Type B pancreatic cell (in vitro differentiated cells): ENCODE data around the gene PNMA6F. TPM values are rescaled to one million over a fixed set of nuclear protein-coding genes. Genes with fewer than 3 reads are reported as not detected.
A peak's percentile ranks its signal among the peaks of the same experiment; 100 is the strongest.
"Not testable (repeated sequence)": the region's sequence is repeated elsewhere in the genome, so short reads cannot be mapped to it uniquely, and the experiment has no call there.

ENCODE experiments used
- DNase-seq: peaks from one replicate; pipeline ENCODE4 v3.0.0; 2021; ENCODE audit warnings: mixed read lengths; ENCODE audit not compliant: unreplicated experiment; ENCODE audit errors: extremely low spot score
- H3K27ac Mint-ChIP-seq: 2 replicates; pipeline ENCODE4 v1.8.0; 2021; ENCODE audit warnings: mild to moderate bottlenecking, mixed read lengths
- H3K27me3 Mint-ChIP-seq: 2 replicates; pipeline ENCODE4 v1.8.0; 2021; ENCODE audit warnings: mixed read lengths
- H3K36me3 Mint-ChIP-seq: 2 replicates; pipeline ENCODE4 v1.8.0; 2021; ENCODE audit warnings: mixed read lengths
- H3K4me1 Mint-ChIP-seq: one replicate; pipeline ENCODE4 v1.8.0; 2021; ENCODE audit warnings: mixed read lengths; ENCODE audit not compliant: unreplicated experiment
- H3K4me3 Mint-ChIP-seq: 2 replicates; pipeline ENCODE4 v1.8.0; 2021; ENCODE audit warnings: mild to moderate bottlenecking, mixed read lengths
- H3K9me3 Mint-ChIP-seq: 2 replicates; pipeline ENCODE4 v1.8.0; 2021; ENCODE audit warnings: mixed read lengths
- total RNA-seq: library from RNA; stranded (reverse); gene quantifications from 2 replicates; pipeline ENCODE4 v1.2.1, GENCODE V29; 2021; ENCODE audit warnings: low replicate concordance
- TF ChIP-seq, protein P1 (sequence below): fragments of 200-600 bp; sonication (generic); conservative IDR thresholded peaks from 2 replicates; pipeline ENCODE4 v1.5.0; 2021; ENCODE audit warnings: antibody characterized with exemption, mild to moderate bottlenecking

PNMA6F gene
- total RNA-seq, 1 donor from 2014 or later = not detected

DNA sequence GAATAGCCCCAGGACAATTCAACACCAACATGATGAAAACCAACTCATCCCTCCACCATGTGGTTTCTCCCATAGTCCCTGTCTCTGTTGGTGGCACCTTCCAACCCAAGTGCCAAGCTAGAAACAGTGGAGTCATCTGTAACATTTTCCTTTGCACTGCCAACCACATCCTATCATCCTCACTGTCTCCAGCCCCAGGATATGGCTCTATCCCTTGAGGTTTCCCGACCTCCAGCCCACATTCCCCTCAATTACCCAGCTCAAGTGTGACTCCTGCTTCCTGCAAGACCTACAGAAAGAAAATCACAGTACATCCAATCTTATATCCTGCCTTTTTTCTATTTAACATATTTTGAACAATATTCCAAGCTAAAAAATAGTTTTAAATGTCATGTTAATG is 24.2 kb downstream of the PNMA6F start:
- peaks cover 11% of the 10 kb centered on the region for H3K9me3 Mint-ChIP-seq
- H3K4me1 Mint-ChIP-seq = no peaks in the 10 kb centered on the region
- H3K36me3 Mint-ChIP-seq = no peaks in the 10 kb centered on the region
- peaks cover 15% of the 10 kb centered on the region for H3K27me3 Mint-ChIP-seq
- H3K27ac Mint-ChIP-seq = no peak overlapping the region
- DNase-seq = peak; percentile 24
- TF ChIP-seq, protein P1, sequence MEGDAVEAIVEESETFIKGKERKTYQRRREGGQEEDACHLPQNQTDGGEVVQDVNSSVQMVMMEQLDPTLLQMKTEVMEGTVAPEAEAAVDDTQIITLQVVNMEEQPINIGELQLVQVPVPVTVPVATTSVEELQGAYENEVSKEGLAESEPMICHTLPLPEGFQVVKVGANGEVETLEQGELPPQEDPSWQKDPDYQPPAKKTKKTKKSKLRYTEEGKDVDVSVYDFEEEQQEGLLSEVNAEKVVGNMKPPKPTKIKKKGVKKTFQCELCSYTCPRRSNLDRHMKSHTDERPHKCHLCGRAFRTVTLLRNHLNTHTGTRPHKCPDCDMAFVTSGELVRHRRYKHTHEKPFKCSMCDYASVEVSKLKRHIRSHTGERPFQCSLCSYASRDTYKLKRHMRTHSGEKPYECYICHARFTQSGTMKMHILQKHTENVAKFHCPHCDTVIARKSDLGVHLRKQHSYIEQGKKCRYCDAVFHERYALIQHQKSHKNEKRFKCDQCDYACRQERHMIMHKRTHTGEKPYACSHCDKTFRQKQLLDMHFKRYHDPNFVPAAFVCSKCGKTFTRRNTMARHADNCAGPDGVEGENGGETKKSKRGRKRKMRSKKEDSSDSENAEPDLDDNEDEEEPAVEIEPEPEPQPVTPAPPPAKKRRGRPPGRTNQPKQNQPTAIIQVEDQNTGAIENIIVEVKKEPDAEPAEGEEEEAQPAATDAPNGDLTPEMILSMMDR = no peak
- H3K4me3 Mint-ChIP-seq = no peak overlapping the region

DNA sequence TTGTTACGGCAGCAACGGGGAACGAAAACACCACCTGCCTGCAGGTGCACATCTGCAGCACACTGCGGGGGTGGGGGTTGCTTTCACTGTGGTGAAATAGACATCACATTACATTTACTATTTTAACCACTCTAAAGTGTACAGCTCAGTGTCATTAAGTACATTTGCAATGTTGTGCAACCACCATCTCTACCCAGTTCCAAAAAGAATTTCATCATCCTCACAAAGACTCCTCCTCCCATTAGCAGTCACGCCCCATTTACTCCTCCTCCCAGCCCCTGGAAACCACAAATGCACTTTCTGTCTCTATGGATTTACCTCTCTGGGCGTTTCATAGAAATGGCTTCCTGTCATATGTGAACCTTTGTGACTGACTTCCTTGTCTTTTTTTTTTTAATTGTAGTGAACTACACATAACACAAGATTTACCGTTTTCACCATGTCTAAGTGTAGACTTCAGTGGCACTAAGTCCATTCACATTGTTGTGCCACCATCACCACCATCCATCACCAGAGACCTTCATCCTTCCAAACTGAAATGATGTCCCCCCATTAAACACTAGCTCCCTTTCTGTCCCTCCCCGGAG is 28.0 kb downstream of the PNMA6F start:
- H3K9me3 Mint-ChIP-seq = peaks cover 11% of the 10 kb centered on the region
- H3K27me3 Mint-ChIP-seq, DNase-seq, H3K27ac Mint-ChIP-seq, H3K4me3 Mint-ChIP-seq, H3K36me3 Mint-ChIP-seq, H3K4me1 Mint-ChIP-seq: not testable (repeated sequence)

DNA sequence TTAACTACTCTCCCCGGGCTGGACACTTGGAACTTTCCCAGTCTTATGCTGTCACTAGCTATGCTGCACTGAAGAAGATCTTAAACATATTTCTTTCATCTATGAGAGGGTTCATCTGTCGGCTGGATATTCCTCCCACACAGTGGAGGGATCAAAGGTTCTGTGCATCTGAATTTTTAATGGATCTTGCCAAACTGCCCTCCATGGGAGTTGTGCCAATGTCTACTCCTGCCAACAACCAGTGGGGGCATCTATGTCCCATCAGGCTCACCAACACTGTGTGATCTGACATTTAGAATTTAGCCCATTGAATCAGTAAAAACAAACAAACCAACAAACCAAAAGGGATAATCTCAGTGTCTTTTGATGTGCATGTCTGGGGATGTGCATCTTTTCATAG is 32.8 kb downstream of the PNMA6F start:
- not testable (repeated sequence) for DNase-seq

DNA sequence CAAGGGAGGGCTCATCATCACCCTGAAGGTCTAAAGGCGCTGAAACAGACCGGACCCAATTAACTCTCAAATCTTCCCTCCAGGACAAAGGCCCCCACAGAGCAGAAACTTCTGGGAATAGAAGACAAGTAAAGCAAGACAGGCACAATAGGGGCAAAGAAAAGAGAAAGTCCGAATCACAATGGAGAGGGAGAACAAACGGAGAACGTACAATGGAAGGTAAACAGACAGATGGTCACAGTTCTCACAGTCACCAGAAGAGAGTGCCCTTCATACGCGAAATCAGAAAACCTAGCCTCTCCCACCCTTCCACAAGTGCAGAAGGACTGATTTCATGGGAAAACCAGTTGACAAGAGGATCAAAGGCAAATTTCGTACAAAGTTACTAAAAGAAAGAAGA is 35.9 kb downstream of the PNMA6F start:
- not testable (repeated sequence) for H3K4me1 Mint-ChIP-seq, H3K9me3 Mint-ChIP-seq, H3K36me3 Mint-ChIP-seq, H3K27me3 Mint-ChIP-seq, H3K27ac Mint-ChIP-seq, DNase-seq, H3K4me3 Mint-ChIP-seq

More for the DNA sequence above, 32.8 kb downstream of the PNMA6F start:
- not testable (repeated sequence) for H3K9me3 Mint-ChIP-seq, H3K4me1 Mint-ChIP-seq, H3K36me3 Mint-ChIP-seq, H3K4me3 Mint-ChIP-seq, H3K27me3 Mint-ChIP-seq, H3K27ac Mint-ChIP-seq

DNA sequence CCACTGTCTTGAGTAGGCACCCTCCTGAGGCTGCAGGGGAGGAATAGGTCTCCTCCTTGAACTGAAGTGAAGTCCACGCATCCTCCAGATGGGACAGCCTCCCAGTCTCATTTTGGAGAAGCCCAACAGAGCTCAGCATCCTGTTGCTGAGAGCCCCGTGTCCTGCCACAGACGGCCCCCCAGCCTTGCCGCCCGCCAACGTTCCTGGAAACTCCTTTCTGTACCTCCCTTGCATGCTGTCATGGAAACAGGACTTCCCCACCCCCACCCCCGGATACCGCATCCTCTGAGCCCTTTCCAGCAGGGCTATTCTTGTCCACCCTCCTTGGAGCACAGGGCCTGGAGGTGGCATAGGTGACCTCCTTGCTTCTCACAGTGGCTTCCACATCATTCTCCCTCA is 37.6 kb downstream of the PNMA6F start:
- not testable (repeated sequence) for H3K27ac Mint-ChIP-seq, H3K27me3 Mint-ChIP-seq, H3K4me1 Mint-ChIP-seq, H3K4me3 Mint-ChIP-seq, H3K9me3 Mint-ChIP-seq, DNase-seq, H3K36me3 Mint-ChIP-seq

DNA sequence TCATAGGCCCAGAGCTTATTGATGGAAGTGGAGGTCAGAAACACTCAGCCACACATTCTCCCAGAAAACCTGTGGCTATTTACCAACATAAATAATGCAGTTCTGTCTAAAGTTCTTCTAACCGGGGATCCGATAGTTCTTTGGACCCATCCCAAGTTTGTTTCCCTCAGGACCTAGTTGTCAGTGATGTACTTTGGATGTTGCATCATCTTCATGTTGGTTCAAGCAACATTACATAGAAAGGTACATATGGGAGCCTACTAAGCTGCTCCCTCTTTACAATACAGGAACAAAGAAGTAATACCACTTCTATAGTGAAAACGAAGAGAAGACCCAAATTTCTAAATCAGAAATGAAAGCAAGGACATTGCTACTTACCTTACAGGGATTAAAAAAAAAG is 39.8 kb downstream of the PNMA6F start:
- not testable (repeated sequence) for DNase-seq, H3K36me3 Mint-ChIP-seq

DNA sequence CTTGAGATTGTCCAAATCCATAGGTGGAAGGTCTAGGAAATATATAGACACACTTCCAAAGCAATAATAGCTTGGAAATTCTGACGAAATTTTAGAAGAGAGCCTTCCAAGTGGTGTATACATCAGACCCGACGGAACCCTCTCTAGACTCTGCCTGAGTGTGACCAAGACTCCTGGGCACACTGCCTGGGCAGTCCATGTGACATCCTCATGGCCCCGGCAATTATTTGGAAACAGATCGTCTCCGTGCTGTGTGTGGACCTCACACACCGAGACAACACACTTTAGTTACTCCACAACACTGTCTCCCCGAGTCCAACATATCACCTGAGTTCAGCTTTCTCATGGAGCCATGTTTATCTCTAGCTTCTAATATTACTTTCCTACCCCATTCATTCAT is 42.3 kb downstream of the PNMA6F start:
- H3K27me3 Mint-ChIP-seq, H3K4me3 Mint-ChIP-seq, H3K4me1 Mint-ChIP-seq, H3K36me3 Mint-ChIP-seq, DNase-seq, H3K9me3 Mint-ChIP-seq, H3K27ac Mint-ChIP-seq: not testable (repeated sequence)

More for the DNA sequence above, 39.8 kb downstream of the PNMA6F start:
- not testable (repeated sequence) for H3K27ac Mint-ChIP-seq, H3K27me3 Mint-ChIP-seq, H3K4me1 Mint-ChIP-seq, H3K9me3 Mint-ChIP-seq, H3K4me3 Mint-ChIP-seq

DNA sequence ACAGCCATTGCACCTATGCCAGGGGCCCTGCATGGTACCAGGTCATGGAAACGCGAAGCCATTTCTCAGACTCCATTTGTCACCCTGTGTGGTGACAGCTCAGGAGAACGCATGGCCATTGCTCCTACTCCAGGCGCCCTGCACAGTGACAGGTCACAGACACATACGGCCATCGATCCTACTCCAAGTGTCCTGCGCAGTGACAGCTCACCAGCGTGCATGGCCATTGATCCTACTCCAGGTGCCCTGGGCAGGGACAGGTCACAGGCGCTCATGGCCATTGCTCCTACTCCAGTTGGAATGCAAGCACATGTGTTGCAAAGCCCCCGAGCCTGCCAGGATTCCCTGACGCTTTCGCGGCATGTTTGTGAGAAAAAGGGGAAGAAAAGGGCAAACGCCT is 45.5 kb downstream of the PNMA6F start:
- H3K36me3 Mint-ChIP-seq, H3K4me1 Mint-ChIP-seq, H3K27ac Mint-ChIP-seq, H3K9me3 Mint-ChIP-seq, H3K27me3 Mint-ChIP-seq, H3K4me3 Mint-ChIP-seq, DNase-seq: not testable (repeated sequence)

DNA sequence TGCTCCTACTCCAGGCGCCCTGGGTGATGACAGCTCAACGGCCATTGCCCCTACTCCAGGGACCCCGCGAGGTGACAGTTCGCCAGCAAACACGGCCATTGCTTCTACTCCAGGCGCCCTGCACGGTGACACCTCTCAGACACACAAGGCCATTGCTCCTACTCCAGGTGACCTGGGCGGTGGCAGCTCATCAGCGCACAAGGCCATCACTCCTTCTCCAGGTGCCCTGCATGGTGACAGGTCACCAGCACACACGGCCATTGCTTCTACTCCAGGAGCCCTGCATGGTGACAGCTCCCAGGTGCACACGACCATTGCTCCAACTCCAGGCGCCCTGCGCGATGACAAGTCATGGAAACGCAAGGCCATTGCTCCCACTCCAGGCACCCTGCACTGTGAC is 46.1 kb downstream of the PNMA6F start:
- H3K9me3 Mint-ChIP-seq, H3K27me3 Mint-ChIP-seq, H3K4me1 Mint-ChIP-seq, H3K27ac Mint-ChIP-seq, DNase-seq, H3K36me3 Mint-ChIP-seq, H3K4me3 Mint-ChIP-seq: not testable (repeated sequence)

DNA sequence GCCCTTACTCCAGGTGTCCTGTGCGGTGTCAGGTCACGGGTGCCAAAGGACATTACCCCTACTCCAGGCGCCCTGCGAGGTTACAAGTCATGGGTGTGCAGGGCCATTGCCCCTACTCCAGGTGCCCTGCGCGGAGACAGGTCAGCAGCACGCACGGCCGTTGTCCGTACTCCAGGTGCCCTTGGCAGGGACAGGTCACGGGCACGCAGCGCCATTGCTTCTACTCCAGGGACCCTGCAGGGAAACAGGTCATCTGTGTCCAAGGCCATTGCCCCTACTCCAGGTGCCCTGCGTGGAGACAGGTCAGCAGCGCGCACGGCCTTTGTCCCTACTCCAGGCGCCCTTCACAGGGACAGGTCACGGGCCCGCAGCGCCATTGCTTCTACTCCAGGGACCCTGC is 49.0 kb downstream of the PNMA6F start:
- H3K27me3 Mint-ChIP-seq, H3K27ac Mint-ChIP-seq, H3K4me3 Mint-ChIP-seq, H3K9me3 Mint-ChIP-seq, H3K36me3 Mint-ChIP-seq, H3K4me1 Mint-ChIP-seq, DNase-seq: not testable (repeated sequence)

DNA sequence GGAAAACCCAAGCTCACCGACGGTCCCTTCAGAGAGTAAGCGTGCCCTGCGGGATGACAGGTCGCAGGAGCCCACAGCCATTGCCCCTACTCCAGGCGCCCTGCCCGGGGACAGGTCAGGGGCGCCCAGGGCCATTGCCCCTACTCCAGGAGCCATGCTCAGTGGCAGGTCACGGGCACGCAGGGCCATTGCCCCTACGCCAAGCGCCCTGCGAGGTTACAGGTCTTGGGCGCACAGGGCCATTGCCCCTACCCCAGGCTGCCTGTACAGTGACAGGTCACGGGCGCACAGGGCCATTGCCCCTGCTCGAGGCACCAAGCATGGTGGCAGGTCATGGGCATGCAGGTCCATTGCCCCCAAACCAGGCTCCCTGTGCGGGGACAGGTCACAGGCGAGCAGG is 49.5 kb downstream of the PNMA6F start:
- not testable (repeated sequence) for H3K27me3 Mint-ChIP-seq, H3K4me1 Mint-ChIP-seq, H3K36me3 Mint-ChIP-seq, H3K9me3 Mint-ChIP-seq, H3K27ac Mint-ChIP-seq, H3K4me3 Mint-ChIP-seq, DNase-seq
